ENCODE measurements around the gene SULT1B1.
"Not testable (repeated sequence)": the region's sequence is repeated elsewhere in the genome, so short reads cannot be mapped to it uniquely, and the experiment has no call there.

Gene SULT1B1

GRCh38 chr4:69760455-69760854, at the start of gene SULT1B1:
SULT1B1 (minus strand) TSS chr4:69760620; CDS start chr4:69755217, 5,403 bp downstream.
- DNase-seq (ENCODE audit: low read depth in 2 of 2) = peak; percentile 1 to 12

GRCh38 chr4:69800599-69800998, 40.2 kb upstream of the SULT1B1 start:
- DNase-seq (ENCODE audit: low read depth in 2 of 2) = no peak

DNA sequence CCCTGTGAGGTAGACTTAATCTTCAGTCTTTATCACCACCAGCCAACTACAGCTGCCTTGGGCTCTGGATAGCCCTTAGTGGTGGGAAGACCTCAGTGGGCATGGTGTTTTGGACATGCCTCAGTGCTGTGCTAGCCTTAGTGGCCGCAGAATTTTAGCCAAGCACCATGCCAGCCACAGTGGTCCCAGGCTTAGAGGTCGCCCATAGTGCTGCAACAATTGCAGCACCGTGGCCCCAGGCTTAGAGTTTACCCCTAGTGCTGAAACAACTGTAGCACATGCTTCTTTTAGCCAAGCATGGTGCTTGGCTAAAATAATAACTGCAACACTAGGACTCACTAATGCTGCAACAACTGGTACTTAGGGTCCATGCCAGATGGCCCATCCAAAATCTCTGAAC, 38.9 kb upstream of the SULT1B1 start:
- no peak for DNase-seq (ENCODE audit: low read depth in 2 of 2)

GRCh38 chr4:69793732-69794131, 33.3 kb upstream of the SULT1B1 start:
- no peak for DNase-seq (ENCODE audit: low read depth in 2 of 2)

GRCh38 chr4:69787879-69788278, 27.5 kb upstream of the SULT1B1 start:
- no peak for DNase-seq (ENCODE audit: low read depth in 2 of 2)

DNA sequence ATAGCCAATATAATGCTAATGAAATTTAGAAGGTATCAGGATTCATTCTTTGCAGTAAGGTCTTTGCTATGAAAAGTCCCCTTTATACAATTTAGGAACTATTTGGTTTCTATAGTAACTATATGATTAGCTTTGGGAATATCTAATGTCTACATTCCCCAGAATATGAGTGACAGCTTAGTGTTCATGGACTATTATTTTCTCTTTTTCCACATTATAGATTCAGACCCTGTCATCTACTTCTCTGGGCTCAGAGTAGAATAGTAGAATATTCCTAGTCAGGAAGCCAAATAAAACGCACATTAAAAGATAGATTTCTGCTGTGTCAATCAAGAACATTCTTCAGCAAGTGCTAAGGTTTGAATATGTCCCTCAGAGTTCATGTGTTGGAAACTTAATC, 26.1 kb upstream of the SULT1B1 start:
- DNase-seq (ENCODE audit: low read depth in 2 of 2) = no peak

DNA sequence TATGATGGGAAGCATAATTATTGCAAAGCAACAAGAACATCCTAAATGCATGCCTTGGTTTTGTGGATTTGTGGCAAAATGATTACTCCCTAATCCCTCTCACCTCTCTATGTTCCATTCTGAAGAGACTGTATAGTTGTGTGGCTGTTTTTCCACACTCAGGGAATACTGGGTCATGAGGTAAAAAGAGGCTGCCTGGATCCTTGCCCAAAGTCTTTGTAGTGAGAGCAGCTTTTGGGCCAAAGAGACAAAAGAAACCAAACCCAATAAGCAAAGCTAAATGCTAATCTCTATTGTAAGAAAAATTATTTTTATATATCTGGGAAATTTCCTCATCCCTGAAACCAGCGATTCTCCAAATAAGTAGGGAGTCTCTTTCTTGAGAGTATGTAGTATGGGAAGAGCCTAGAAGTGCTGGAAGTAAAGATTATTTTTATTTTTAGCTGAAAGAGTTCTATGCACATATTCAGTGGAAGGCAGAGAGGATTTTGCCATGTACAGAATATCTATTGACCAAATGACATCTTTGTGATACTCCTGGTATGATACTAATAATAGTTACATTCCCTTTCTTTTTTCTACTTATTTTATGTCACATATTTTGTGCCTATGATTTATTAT, 24.9 kb upstream of the SULT1B1 start:
- no peak for DNase-seq (ENCODE audit: low read depth in 2 of 2)

DNA sequence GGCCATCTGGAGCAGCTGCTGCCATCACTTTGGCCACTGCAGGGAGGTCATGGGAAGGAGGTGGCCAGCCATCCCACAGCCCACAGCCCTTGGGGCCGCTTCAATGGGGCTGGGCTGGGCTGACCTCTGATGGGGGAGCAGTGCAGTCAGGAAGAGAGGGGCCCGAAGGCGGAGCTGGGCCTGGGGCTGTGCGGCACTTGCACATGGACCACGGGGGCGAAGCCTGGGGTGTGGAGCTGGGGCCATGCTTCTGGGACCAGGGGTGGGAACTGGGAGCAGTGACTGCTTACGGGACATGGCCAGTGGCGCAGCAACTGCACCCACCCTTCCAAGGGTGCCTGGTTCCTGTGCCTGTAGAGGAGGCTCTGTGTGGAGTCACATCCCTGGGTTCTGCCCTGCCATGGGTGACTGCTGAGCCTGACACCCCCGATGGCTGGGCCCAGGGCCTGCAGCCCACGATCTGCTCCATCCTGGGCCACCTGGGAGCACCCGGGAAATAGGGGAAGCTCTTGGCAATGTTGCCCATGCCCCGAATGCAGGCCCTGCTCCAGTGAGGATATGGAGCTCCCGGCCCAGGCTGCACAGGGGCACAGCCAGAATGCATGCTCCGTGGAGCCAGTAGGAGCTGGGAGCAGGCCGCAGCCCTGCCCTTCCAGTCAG, 22.4 kb upstream of the SULT1B1 start:
- DNase-seq (ENCODE audit: low read depth in 2 of 2) = no peak

- no peak for DNase-seq (ENCODE audit: low read depth in 2 of 2)
Observed at GRCh38 chr4:69781458-69782418, 21.3 kb upstream of the SULT1B1 start.

DNA sequence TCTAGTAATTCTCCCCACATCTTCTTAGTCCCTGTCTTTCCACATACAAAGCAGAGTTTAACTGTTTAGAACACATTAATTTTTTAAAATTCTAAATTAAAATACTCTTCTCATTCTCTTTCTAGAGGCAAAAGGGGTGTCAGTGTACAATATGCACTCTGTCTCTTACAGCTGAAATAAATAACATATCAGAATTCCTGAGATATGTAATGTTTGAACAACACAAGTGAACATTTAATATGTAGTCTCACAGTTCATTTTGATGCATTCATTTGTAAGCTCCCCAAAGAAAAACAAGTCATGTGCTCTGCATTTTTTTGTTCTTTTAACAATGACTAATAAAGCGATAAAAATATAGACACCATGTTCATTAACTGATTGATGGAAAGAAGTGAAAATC, 19.7 kb upstream of the SULT1B1 start:
- no peak for DNase-seq (ENCODE audit: low read depth in 2 of 2)

DNA sequence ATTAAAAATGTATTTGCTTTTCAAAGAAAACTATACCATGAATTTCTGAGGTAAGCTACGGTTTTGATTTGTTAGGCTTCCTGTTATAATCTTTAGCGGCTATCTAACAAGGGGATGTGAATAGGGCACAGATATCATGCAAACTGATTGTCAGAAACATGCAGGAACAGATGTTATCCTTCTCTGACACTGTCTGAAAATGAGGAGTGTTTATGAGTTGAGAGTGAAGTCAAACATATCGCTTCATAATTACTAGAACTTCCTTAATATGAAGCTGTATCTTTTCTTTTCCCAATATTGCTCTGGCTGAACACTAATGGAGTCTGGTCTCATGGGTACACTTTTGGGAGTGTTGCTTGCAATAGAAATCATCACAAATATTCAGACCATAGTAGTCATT, 16.3 kb upstream of the SULT1B1 start:
- no peak for DNase-seq (ENCODE audit: low read depth in 2 of 2)

GRCh38 chr4:69775321-69775867, 15.0 kb upstream of the SULT1B1 start:
- no peak for DNase-seq (ENCODE audit: low read depth in 2 of 2)

GRCh38 chr4:69773484-69773883, 13.1 kb upstream of the SULT1B1 start:
- no peak for DNase-seq (ENCODE audit: low read depth in 2 of 2)

GRCh38 chr4:69768554-69768953, 8.1 kb upstream of the SULT1B1 start:
- not testable (repeated sequence) for DNase-seq (ENCODE audit: low read depth in 2 of 2)

DNA sequence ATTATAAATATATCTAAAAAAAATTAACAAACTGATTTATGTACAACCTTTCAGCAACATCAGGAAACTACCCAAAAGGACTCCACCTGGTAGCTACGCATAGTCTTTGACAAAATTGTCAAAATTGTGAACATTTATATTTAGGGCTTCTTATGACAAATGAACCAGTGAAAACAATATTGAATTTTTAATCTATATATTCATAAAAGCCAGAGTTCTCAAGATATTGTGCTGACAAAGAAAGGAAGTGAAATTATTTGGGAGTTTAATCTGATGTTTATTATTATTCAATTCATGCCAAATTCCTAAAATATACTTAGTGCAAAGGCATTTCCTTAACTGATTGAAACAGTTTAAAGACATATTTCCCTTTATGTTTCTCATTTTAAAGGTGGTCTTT, 5.3 kb upstream of the SULT1B1 start:
- no peak for DNase-seq (ENCODE audit: low read depth in 2 of 2)

- DNase-seq (ENCODE audit: low read depth in 2 of 2) = no peak
Observed at GRCh38 chr4:69764311-69764710, 3.9 kb upstream of the SULT1B1 start.

DNA sequence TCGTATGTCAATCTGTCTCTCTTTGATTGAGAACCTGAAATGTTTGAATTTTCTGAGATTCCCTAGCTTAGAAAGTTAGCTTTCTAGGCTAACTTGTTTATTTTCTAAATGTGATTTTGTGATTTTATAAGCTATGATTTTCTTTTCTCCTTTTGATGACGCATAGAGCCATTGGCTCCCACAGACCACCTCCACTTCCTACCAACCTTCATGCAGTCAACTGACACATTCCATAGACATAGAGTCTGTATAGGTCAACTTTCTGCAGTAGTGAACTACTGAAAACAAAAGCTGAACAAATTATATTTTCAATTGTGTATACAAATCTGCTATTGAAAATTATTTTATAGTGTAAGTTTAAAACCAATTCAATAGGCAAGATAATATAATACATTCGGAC, 2.8 kb upstream of the SULT1B1 start:
- no peak for DNase-seq (ENCODE audit: low read depth in 2 of 2)

GRCh38 chr4:69759189-69759604, 1.2 kb downstream of the SULT1B1 start:
- no peak for DNase-seq (ENCODE audit: low read depth in 2 of 2)

- DNase-seq (ENCODE audit: low read depth in 2 of 2) = no peak
Observed at GRCh38 chr4:69757464-69757863, 3.0 kb downstream of the SULT1B1 start.

- no peak for DNase-seq (ENCODE audit: low read depth in 2 of 2)
Observed at GRCh38 chr4:69754926-69755580, 5.4 kb downstream of the SULT1B1 start.

- DNase-seq (ENCODE audit: low read depth in 2 of 2) = no peak
Observed at GRCh38 chr4:69753686-69754085, 6.7 kb downstream of the SULT1B1 start.

DNA sequence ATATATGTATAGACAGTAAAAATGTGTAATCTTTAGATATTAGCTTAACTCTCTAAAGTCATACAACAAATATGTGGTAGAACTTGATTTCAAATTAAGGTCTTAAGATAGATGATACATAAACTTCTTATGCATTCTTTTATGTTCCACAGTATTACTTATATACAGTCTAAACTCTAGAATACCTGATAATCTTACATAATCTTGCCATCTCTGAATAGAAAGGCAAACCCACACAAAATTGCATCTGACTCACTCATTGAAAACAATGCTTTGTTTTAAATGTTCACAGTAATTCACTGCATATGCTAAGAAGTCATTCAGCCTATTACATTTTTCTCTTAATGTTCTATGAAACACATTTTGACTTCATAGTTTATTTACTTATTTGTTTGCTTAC, 10.1 kb downstream of the SULT1B1 start:
- no peak for DNase-seq (ENCODE audit: low read depth in 2 of 2)
